ENCODE measurements around the gene PTCD2.

The PTCD2 gene

DNA sequence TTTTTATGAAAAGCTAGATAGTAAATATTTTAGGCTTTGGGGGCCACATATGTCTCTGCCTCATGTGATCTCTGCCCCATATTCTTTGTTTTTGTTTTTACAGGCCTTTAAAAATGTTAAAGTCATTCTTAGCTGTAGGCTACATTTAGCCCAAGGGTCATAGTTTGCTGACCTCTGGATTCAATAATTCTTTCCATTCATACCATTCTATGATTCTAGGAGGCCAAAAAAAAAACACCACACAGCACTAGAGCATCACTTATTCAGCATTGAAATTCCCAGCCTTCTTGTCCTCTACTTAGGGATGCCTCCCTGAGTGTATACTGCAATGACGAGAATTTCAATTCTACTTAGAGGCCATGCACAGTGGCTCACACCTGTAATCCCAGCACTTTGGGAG, 17.0 kb downstream of the PTCD2 start:
- Histone ChIP-seq H3K9ac (ENCODE audit: insufficient read length) (no peak overlapping the region), H3K9me3 (ENCODE audit: low read depth, low read length) (no peaks in the 10 kb centered on the region), H3K4me3 (no peak overlapping the region), H3K27ac (no peak overlapping the region), H3K36me3 (ENCODE audit: insufficient read depth, low read length) (peaks cover 19% of the 10 kb centered on the region; the same call in 1 of the 2 replicates)
- TF ChIP-seq POLR2AphosphoS5 (IDR thresholded peaks at IDR 0.05; ENCODE audit: borderline replicate concordance, low read depth, low read length) = no peak
- no peak for TF ChIP-seq EZH2 (IDR thresholded peaks at IDR 0.05)
- TF ChIP-seq FOXP2 (optimal IDR thresholded peaks at IDR 0.05; ENCODE audit: control extremely low read depth, extremely low read length, insufficient read depth) = no peak
- no peak for DNase-seq (ENCODE audit: low read depth, low spot score)

DNA sequence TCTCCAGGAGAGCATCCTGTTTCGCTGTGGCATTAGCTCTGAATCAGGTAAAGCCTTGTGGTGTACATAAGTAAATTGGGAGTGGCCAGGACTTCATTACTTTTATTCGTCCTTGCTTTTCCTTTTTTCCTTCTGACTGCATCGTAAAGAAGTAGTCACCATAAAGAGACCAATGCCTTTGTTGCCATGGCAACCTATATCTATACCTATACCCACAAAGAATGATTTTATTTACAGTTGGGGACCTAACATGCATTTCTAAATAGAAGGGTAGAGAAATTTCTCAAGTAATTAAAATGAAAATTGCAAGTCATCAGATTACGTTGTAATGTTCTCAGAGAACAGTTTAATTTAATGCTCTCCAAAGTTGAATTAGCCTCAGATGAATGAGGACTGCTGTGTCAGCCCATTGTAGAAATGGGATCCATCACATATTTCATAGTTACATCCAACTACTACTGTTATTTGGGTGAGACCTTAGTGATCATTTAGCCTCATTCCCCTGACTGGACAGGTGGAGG, 18.6 kb downstream of the PTCD2 start:
- H3K36me3 ChIP-seq (ENCODE audit: insufficient read depth, low read length) = peaks cover 22% of the 10 kb centered on the region; the same call in 1 of the 2 replicates

DNA sequence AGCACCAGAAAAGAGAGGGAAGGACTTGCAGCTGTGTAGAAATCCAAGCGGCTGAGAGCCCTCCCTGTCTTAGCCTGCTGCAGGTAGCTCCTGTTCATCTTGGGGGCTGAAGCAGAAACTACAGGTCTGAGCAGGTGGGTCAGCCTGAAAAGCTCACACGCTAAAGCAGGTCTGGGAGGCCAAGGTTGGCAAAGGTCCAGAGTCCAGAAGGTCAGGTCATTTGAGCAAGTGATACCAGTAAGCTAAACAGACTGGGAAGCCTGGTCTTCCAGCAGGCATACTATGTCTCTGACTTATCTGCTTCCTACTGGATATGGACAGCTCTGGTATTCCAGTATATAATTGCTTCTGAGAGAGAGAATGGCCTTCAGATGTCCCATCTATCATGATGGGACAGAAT, 26.2 kb downstream of the PTCD2 start:
- TF ChIP-seq FOXP2 (optimal IDR thresholded peaks at IDR 0.05; ENCODE audit: control extremely low read depth, extremely low read length, insufficient read depth) (no peak), POLR2AphosphoS5 (IDR thresholded peaks at IDR 0.05; ENCODE audit: borderline replicate concordance, low read depth, low read length) (no peak), EZH2 (IDR thresholded peaks at IDR 0.05) (no peak)
- Histone ChIP-seq H3K4me3 (no peak overlapping the region), H3K9me3 (ENCODE audit: low read depth, low read length) (no peaks in the 10 kb centered on the region), H3K9ac (ENCODE audit: insufficient read length) (no peak overlapping the region), H3K36me3 (ENCODE audit: insufficient read depth, low read length) (peaks cover 9% of the 10 kb centered on the region; the same call in 1 of the 2 replicates), H3K27ac (no peak overlapping the region)
- DNase-seq (ENCODE audit: low read depth, low spot score) = no peak

More for the DNA sequence above, 18.6 kb downstream of the PTCD2 start:
- no peak for DNase-seq (ENCODE audit: low read depth, low spot score)
- no peak overlapping the region for H3K4me3 ChIP-seq
- H3K9me3 ChIP-seq (ENCODE audit: low read depth, low read length) = no peaks in the 10 kb centered on the region
- no peak overlapping the region for H3K27ac ChIP-seq
- TF ChIP-seq POLR2AphosphoS5 (IDR thresholded peaks at IDR 0.05; ENCODE audit: borderline replicate concordance, low read depth, low read length) (no peak), FOXP2 (optimal IDR thresholded peaks at IDR 0.05; ENCODE audit: control extremely low read depth, extremely low read length, insufficient read depth) (no peak), EZH2 (IDR thresholded peaks at IDR 0.05) (no peak)
- no peak overlapping the region for H3K9ac ChIP-seq (ENCODE audit: insufficient read length)

DNA sequence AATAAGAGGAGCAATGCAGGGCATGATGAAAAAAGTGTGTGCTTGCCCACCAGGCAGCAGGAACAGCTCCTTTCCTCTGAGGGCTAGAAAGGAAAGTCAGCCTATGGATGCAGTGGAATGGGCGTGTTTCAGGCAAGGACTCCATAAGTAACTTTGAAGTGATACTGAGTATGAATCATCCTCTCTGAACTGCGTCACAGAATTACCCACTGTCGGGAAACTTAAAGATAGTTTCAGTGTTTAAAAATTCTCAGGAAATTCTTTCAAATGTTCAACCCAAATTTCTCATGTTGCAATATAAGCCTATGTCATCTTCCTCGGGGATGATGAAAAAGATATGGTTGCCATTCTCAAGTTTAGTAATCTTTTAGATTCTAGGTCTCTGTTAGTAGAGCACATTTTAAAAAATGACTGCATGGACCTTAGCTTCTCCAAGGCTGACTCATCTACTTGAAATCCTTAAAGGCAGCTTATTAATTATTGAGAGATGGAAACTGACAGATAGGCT, 27.7 kb downstream of the PTCD2 start:
- Histone ChIP-seq H3K9ac (ENCODE audit: insufficient read length) (no peak overlapping the region), H3K9me3 (ENCODE audit: low read depth, low read length) (no peaks in the 10 kb centered on the region), H3K4me3 (no peak overlapping the region), H3K27ac (no peak overlapping the region), H3K36me3 (ENCODE audit: insufficient read depth, low read length) (peaks cover 9% of the 10 kb centered on the region; the same call in 1 of the 2 replicates)
- TF ChIP-seq POLR2AphosphoS5 (IDR thresholded peaks at IDR 0.05; ENCODE audit: borderline replicate concordance, low read depth, low read length) = no peak
- TF ChIP-seq EZH2 (IDR thresholded peaks at IDR 0.05) = no peak
- no peak for TF ChIP-seq FOXP2 (optimal IDR thresholded peaks at IDR 0.05; ENCODE audit: control extremely low read depth, extremely low read length, insufficient read depth)
- DNase-seq (ENCODE audit: low read depth, low spot score) = no peak

DNA sequence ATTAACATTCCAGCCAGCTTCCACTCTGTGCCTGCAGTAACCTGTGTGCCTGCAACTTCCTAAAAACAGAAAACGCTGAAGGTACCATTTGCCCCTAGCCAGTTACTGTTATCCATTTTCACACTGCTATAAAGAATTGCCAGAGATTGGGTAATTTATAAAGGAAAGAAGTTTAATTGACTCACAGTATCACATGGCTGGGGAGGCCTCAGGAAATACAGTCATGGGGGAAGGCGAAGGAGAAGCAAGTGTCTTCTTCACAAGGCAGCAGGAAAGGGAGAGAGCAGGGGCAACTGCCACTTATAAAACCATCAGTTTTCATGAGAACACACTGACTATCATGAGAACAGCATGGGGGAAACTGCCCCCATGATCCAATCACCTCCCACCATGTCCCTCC, 31.2 kb downstream of the PTCD2 start:
- Histone ChIP-seq H3K9ac (ENCODE audit: insufficient read length) (no peak overlapping the region), H3K4me3 (no peak overlapping the region), H3K27ac (no peak overlapping the region), H3K9me3 (ENCODE audit: low read depth, low read length) (no peaks in the 10 kb centered on the region), H3K36me3 (ENCODE audit: insufficient read depth, low read length) (no peaks in the 10 kb centered on the region)
- TF ChIP-seq FOXP2 (optimal IDR thresholded peaks at IDR 0.05; ENCODE audit: control extremely low read depth, extremely low read length, insufficient read depth) (no peak), EZH2 (IDR thresholded peaks at IDR 0.05) (no peak), POLR2AphosphoS5 (IDR thresholded peaks at IDR 0.05; ENCODE audit: borderline replicate concordance, low read depth, low read length) (no peak)
- DNase-seq (ENCODE audit: low read depth, low spot score) = no peak

DNA sequence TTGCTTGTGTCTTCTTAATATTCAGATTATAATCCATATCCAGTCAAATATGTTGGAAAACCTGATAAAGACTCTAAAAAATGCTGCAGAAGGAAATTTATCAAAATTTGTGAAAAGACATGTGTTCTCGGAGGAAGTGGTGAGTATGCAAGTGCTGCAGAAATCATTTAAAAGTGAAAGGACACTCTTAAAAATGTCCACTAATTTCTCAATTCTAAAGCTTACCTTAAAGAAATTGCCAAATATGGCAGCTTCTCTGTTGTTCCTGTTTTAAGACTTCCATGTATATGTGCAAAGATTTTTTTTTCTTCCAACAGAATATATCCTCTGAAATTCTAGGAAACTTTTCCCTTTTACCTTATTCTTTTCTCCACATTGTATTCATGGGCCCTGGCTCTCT, 32.4 kb downstream of the PTCD2 start:
- no peaks in the 10 kb centered on the region for H3K9me3 ChIP-seq (ENCODE audit: low read depth, low read length)
- no peak overlapping the region for H3K9ac ChIP-seq (ENCODE audit: insufficient read length)
- H3K27ac ChIP-seq = no peak overlapping the region
- no peak overlapping the region for H3K4me3 ChIP-seq
- TF ChIP-seq EZH2 (IDR thresholded peaks at IDR 0.05) (no peak), POLR2AphosphoS5 (IDR thresholded peaks at IDR 0.05; ENCODE audit: borderline replicate concordance, low read depth, low read length) (no peak), FOXP2 (optimal IDR thresholded peaks at IDR 0.05; ENCODE audit: control extremely low read depth, extremely low read length, insufficient read depth) (no peak)
- H3K36me3 ChIP-seq (ENCODE audit: insufficient read depth, low read length) = no peaks in the 10 kb centered on the region
- no peak for DNase-seq (ENCODE audit: low read depth, low spot score)

DNA sequence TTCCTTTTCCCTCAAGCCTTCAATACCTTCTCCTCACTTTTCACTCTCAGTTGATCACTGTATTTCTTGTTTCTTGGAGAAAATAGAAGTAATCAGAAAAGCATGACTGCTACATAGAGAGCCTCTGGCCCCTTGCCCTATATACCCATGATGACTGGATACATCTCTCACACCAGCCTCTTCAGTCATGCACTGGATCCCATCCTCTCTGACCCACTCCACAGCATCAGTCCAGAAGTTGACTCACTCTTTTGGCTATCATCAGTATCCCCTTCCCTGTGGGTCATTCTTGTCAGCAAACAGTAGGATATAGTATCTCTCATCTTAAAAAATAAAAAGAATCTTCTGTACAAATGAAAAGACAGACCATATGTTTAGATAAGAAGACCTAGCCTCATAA, 32.9 kb downstream of the PTCD2 start:
- Histone ChIP-seq H3K4me3 (no peak overlapping the region), H3K36me3 (ENCODE audit: insufficient read depth, low read length) (no peaks in the 10 kb centered on the region), H3K27ac (no peak overlapping the region), H3K9me3 (ENCODE audit: low read depth, low read length) (no peaks in the 10 kb centered on the region), H3K9ac (ENCODE audit: insufficient read length) (no peak overlapping the region)
- no peak for TF ChIP-seq EZH2 (IDR thresholded peaks at IDR 0.05)
- no peak for TF ChIP-seq FOXP2 (optimal IDR thresholded peaks at IDR 0.05; ENCODE audit: control extremely low read depth, extremely low read length, insufficient read depth)
- TF ChIP-seq POLR2AphosphoS5 (IDR thresholded peaks at IDR 0.05; ENCODE audit: borderline replicate concordance, low read depth, low read length) = no peak
- DNase-seq (ENCODE audit: low read depth, low spot score) = no peak

DNA sequence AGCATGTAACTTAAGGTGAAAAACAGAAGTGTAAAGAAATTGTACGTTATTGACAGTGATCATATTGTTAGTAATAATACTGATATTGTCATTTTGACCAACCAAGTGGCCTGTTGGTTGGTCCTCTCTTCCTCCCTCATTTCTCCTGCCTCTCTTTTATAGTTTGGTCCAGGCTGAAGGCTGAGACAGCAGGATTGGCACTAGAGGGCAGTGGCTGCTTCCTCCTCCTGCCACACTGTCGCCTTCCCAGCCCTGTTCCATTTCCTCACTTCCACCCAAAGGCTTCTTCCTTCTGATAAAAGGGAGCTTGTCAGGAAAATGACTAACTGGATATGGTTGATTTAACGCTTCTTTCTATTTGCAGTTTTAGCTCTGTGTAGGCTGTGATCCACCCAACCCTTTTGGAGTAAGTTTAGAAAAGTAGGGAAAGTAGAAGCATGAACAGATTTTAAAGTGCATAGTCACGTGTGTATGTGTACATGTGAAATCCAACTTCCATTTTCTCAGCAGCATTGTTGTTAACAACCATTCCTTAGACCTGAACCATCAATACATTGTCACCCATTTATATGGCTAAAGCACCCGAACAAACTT, 35.6 kb downstream of the PTCD2 start:
- H3K9ac ChIP-seq (ENCODE audit: insufficient read length) = no peak overlapping the region
- H3K27ac ChIP-seq = no peak overlapping the region
- peaks cover 12% of the 10 kb centered on the region for H3K36me3 ChIP-seq (ENCODE audit: insufficient read depth, low read length)
- no peaks in the 10 kb centered on the region for H3K9me3 ChIP-seq (ENCODE audit: low read depth, low read length)
- TF ChIP-seq EZH2 (IDR thresholded peaks at IDR 0.05) = no peak
- no peak for TF ChIP-seq FOXP2 (optimal IDR thresholded peaks at IDR 0.05; ENCODE audit: control extremely low read depth, extremely low read length, insufficient read depth)
- no peak for TF ChIP-seq POLR2AphosphoS5 (IDR thresholded peaks at IDR 0.05; ENCODE audit: borderline replicate concordance, low read depth, low read length)
- no peak overlapping the region for H3K4me3 ChIP-seq
- no peak for DNase-seq (ENCODE audit: low read depth, low spot score)

Data from SK-N-MC (cell line).